K562 (cell line): ENCODE results near the gene C2CD4D. TPM values are rescaled to one million over a fixed set of nuclear protein-coding genes. Genes with fewer than 3 reads are reported as not detected.

Experiments used
- DDX20 ChIP-seq: fragments of 450-650 bp; IDR thresholded peaks from 2 replicates; pipeline ENCODE4 v1.6.1; 2016; ENCODE audit warnings: missing genetic modification characterization, low read depth, mild to moderate bottlenecking, missing compliant biosample characterization, moderate library complexity
- ETV6 ChIP-seq, 3 experiments: fragments of 150-350 bp in 1 of 3; sonication (generic) in 1 of 3; formaldehyde crosslinking in 1 of 3; IDR thresholded peaks; 2 replicates each; pipeline versions ENCODE4 v1.6.1 to v1.8.0; 2014 to 2022; ENCODE audit warnings: borderline replicate concordance in 2 of 3, low read depth in 2 of 3, antibody characterized with exemption in 1 of 3, low read length in 1 of 3, mild to moderate bottlenecking in 1 of 3, missing genetic modification reagents in 1 of 3
- MAX ChIP-seq: sonication (generic); formaldehyde crosslinking; IDR thresholded peaks from 2 replicates; pipeline ENCODE4 v1.9.0; 2022; ENCODE audit warnings: mild to moderate bottlenecking, missing genetic modification reagents
- MED1 ChIP-seq: sonication (generic); formaldehyde crosslinking; IDR thresholded peaks from 2 replicates; pipeline ENCODE4 v1.8.1; 2023; ENCODE audit warnings: missing genetic modification reagents, borderline replicate concordance
- NFATC3 ChIP-seq: fragments of 450-650 bp; IDR thresholded peaks from 2 replicates; pipeline ENCODE4 v1.6.1; 2017; ENCODE audit warnings: mild to moderate bottlenecking
- NR0B1 ChIP-seq: fragments of 450-650 bp; IDR thresholded peaks from one replicate; pipeline ENCODE4 v1.6.1; 2018; ENCODE audit warnings: mild to moderate bottlenecking, moderate library complexity; ENCODE audit not compliant: partially characterized antibody
- PKNOX1 ChIP-seq: fragments of 450-650 bp; IDR thresholded peaks from 2 replicates; pipeline ENCODE4 v1.6.1; 2016
- SMARCC2 ChIP-seq: fragments of 450-650 bp; IDR thresholded peaks from 2 replicates; pipeline ENCODE4 v1.6.1; 2017; ENCODE audit warnings: antibody characterized with exemption, moderate library complexity, mild to moderate bottlenecking, low read depth
- SNIP1 ChIP-seq: fragments of 450-650 bp; IDR thresholded peaks from 2 replicates; pipeline ENCODE4 v1.7.1; 2017; ENCODE audit warnings: low read depth, mild to moderate bottlenecking
- SOX6 ChIP-seq: fragments of 450-650 bp; IDR thresholded peaks from 2 replicates; pipeline ENCODE4 v1.6.1; 2014; ENCODE audit warnings: mild to moderate bottlenecking
- TFE3 ChIP-seq: fragments of 450-650 bp; formaldehyde crosslinking; IDR thresholded peaks from 2 replicates; pipeline ENCODE4 v1.4.0; 2020; ENCODE audit warnings: mild to moderate bottlenecking, mixed read lengths
- THRAP3 ChIP-seq: fragments of 450-650 bp; IDR thresholded peaks from 2 replicates; pipeline ENCODE4 v1.6.1; 2016; ENCODE audit warnings: mild to moderate bottlenecking, inconsistent platforms, borderline replicate concordance
- ZBTB2 ChIP-seq: fragments of 450-650 bp; IDR thresholded peaks from 2 replicates; pipeline ENCODE4 v1.6.1; 2016; ENCODE audit warnings: antibody characterized with exemption
- ZNF263 ChIP-seq: sonication (generic); formaldehyde crosslinking; IDR thresholded peaks from 2 replicates; pipeline ENCODE4 v1.8.0; 2022; ENCODE audit warnings: mild to moderate bottlenecking, missing genetic modification reagents, borderline replicate concordance
- ZNF274 ChIP-seq: IDR thresholded peaks from 2 replicates; pipeline ENCODE4 v1.6.1; 2011; ENCODE audit warnings: low read depth, mild to moderate bottlenecking, low read length, moderate library complexity, borderline replicate concordance
- ZNF282 ChIP-seq: sonication (generic); formaldehyde crosslinking; IDR thresholded peaks from 2 replicates; pipeline ENCODE4 v1.8.1; 2023; ENCODE audit warnings: missing genetic modification reagents
- ZNF511 ChIP-seq: sonication (generic); formaldehyde crosslinking; IDR thresholded peaks from 2 replicates; pipeline ENCODE4 v1.8.0; 2022; ENCODE audit warnings: mild to moderate bottlenecking, missing genetic modification reagents
- ZNF561 ChIP-seq: fragments of 450-650 bp; formaldehyde crosslinking; conservative IDR thresholded peaks from 2 replicates; pipeline ENCODE4 v1.4.0; 2020; ENCODE audit warnings: mild to moderate bottlenecking, moderate library complexity
- ZNF740 ChIP-seq, 3 experiments: fragments of 200-800 bp in 1 of 3; sonication (Bioruptor generic) in 1 of 3; sonication (generic) in 1 of 3; formaldehyde crosslinking in 1 of 3; IDR thresholded peaks; 2 replicates each; pipeline versions ENCODE4 v1.6.1 to v1.8.0; 2016 to 2022; ENCODE audit warnings: mild to moderate bottlenecking in 2 of 3, missing compliant biosample characterization in 2 of 3, missing genetic modification characterization in 2 of 3, missing genetic modification reagents in 1 of 3
- ZNF778 ChIP-seq: fragments of 450-650 bp; formaldehyde crosslinking; IDR thresholded peaks from 2 replicates; pipeline ENCODE4 v1.4.0; 2020; ENCODE audit warnings: mild to moderate bottlenecking, moderate library complexity
- polyA plus RNA-seq, 8 experiments: library from polyadenylated mRNA; depleted of rRNA in 4 of 8; stranded (reverse) in 5 of 8; unstranded in 3 of 8; fragments of >200 nt; fragmentation: Nextera tagmentation in 2 of 8; fragmentation: Illumina TruSeq in 1 of 8; extraction: Ambion mirVana in 2 of 8; extraction: Trizol in 1 of 8; gene quantifications; 2 replicates each; pipeline versions ENCODE4 v1.2.1 to v1.2.3, GENCODE V29; 2011 to 2014; ENCODE audit warnings: inconsistent platforms in 1 of 8, missing spikeins in 1 of 8
- total RNA-seq, 7 experiments: library from RNA; depleted of rRNA in 6 of 7; stranded (reverse); fragments of >200 nt in 6 of 7; fragmentation: Illumina TruSeq in 2 of 7; extraction: Trizol in 2 of 7; gene quantifications; 2 replicates each; pipeline versions ENCODE4 v1.2.1 to v1.2.3, GENCODE V29; 2011 to 2021; ENCODE audit warnings: low replicate concordance in 1 of 7

Gene C2CD4D
- total and polyA plus RNA-seq, 9 of the 15 experiments (the other 6 are each of a cell fraction or from before 2014, with no cell fraction given), result not detected

GRCh38 chr1:151846062-151846568 lies 6.5 kb upstream of the C2CD4D start (continued):
- TF ChIP-seq ZNF511 (no peak), NR0B1 (no peak), NFATC3 (0 out of 2 replicates have a peak, but pooled peaks have one; percentile 24), THRAP3 (no peak), ZNF274 (no peak), MAX (peak; percentile 76), ZNF282 (no peak), ZBTB2 (no peak), TFE3 (CRISPR knock-in tag) (no peak), ZNF561 (no peak), SMARCC2 (peak; percentile 64; the same call in 1 of the 2 replicates), ZNF263 (CRISPR knock-in tag) (no peak), MED1 (no peak), ETV6 (IDR thresholded peaks at IDR 0.05; ENCODE audit: borderline replicate concordance in 1 of 2, low read depth in 2 of 2, low read length in 1 of 2) (no peak), ETV6 (CRISPR knock-in tag; IDR thresholded peaks at IDR 0.05; ENCODE audit: borderline replicate concordance) (no peak), SOX6 (peak; percentile 31; the same call in 1 of the 2 replicates), ZNF740 (CRISPR knock-in tag; IDR thresholded peaks at IDR 0.05) (no peak), ZNF740 (tag; IDR thresholded peaks at IDR 0.05) (no peak), PKNOX1 (0 out of 2 replicates have a peak, but pooled peaks have one; percentile 48), ZNF778 (CRISPR knock-in tag) (no peak), SNIP1 (no peak), DDX20 (tag) (no peak)
